ENCODE results near the gene TASOR.

- TF ChIP-seq CTCF (IDR thresholded peaks at IDR 0.05 in 2 of 3, conservative IDR thresholded peaks at IDR 0.05 in 1 of 3; ENCODE audit: borderline replicate concordance in 1 of 3, insufficient read depth in 1 of 3, low read depth in 2 of 3, low read length in 2 of 3) = no peak
- TF ChIP-seq JUND (IDR thresholded peaks at IDR 0.05) = no peak
- TF ChIP-seq POLR2A (IDR thresholded peaks at IDR 0.05; ENCODE audit: borderline replicate concordance, extremely low read depth, insufficient read depth, insufficient read length) = no peak
- no peak for TF ChIP-seq SRF (IDR thresholded peaks at IDR 0.05; ENCODE audit: low read depth)
- no peak for TF ChIP-seq EZH2 (IDR thresholded peaks at IDR 0.05)
- no peak for TF ChIP-seq POLR2AphosphoS5 (IDR thresholded peaks at IDR 0.05; ENCODE audit: low read depth, low read length)
- TF ChIP-seq CEBPB (IDR thresholded peaks at IDR 0.05; ENCODE audit: low read depth) = no peak
- no peak for TF ChIP-seq SP1 (IDR thresholded peaks at IDR 0.05; ENCODE audit: low read depth)
Observed at GRCh38 chr3:56680054-56680580, 2.9 kb downstream of the TASOR start.
